Mesenteric fat pad (tissue), 1 donor: ENCODE data around the gene TEPSIN. TPM values are rescaled to one million over a fixed set of nuclear protein-coding genes. Genes with fewer than 3 reads are reported as not detected.
A peak's percentile ranks its signal among the peaks of the same experiment; 100 is the strongest.

ENCODE experiments used
- DNase-seq: peaks from one replicate; pipeline ENCODE4 v3.0.0-alpha.2; 2020; ENCODE audit warnings: low spot score
- long read RNA-seq: library from polyadenylated mRNA; unstranded; transcript quantifications from one replicate; pipeline ENCODE4 v2.0.0, GENCODE V29; 2020
- total RNA-seq: library from RNA; stranded (reverse); fragmentation: NEBNext Ultra II Directional; extraction: Animal tissue kit (Norgen Biotek cat#: 25700); gene quantifications from one replicate; pipeline ENCODE4 v1.2.1, GENCODE V29; 2021
- donor health status: DM: yes; HTN: yes; CAD: no.

The TEPSIN gene, protein sequence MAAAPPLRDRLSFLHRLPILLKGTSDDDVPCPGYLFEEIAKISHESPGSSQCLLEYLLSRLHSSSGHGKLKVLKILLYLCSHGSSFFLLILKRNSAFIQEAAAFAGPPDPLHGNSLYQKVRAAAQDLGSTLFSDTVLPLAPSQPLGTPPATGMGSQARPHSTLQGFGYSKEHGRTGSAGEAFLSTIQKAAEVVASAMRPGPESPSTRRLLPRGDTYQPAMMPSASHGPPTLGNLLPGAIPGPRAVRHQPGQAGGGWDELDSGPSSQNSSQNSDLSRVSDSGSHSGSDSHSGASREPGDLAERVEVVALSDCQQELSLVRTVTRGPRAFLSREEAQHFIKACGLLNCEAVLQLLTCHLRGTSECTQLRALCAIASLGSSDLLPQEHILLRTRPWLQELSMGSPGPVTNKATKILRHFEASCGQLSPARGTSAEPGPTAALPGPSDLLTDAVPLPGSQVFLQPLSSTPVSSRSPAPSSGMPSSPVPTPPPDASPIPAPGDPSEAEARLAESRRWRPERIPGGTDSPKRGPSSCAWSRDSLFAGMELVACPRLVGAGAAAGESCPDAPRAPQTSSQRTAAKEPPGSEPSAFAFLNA
- 23.1 TPM for total RNA-seq
- long read RNA-seq, partial matches to known transcripts, result 2 of 4 reads
- long read RNA-seq, other reads (novel, unspliced or antisense), result 1 of 4 reads

DNA sequence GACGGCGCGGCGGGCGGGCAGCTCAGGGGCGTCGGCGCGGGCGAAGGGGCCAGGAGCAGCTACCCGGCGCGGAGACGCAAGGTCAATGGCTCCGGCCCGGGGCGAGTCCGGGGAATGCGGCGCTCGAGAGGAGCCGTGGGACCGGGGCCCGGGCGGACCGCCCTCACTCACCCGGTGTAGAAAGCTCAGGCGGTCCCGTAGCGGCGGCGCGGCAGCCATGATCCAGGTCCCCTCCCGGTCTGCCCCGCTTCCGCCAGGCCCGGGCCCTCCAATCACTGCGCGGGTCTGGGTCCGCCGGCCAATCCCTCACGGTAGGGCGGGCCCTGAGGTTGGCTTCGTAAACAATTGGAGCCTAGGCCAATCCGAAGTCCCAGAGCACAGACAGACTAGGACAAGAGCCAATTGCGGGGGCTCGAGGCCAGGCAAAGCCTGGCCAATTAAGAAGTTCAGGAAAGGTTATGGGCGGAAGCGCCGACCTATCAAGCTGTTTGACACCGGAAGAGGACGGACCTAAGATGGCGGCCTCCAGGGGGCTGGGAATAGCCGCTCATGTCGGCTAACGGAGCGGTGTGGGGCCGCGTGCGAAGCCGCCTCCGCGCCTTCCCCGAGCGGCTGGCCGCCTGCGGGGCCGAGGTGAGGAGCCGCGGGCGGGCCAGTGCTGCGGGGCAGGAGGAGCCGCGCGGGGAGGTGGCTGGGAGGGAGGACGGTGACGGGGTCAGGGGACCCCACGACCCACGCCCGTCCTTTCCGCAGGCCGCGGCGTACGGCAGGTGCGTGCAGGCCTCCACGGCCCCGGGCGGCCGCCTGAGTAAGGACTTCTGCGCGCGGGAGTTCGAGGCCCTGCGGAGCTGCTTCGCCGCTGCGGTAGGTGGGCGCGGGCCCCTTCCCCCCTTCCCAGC lies at the start of gene TEPSIN, which contains the start of gene NDUFAF8:
TEPSIN (minus strand) TSS at position 241 of the 899 bp plus-strand sequence; CDS start at position 219, 22 bp downstream.
NDUFAF8 (plus strand) TSS at position 504 of the 899 bp plus-strand sequence; CDS start at position 550, 46 bp downstream.
- DNase-seq, result peak; percentile 98

DNA sequence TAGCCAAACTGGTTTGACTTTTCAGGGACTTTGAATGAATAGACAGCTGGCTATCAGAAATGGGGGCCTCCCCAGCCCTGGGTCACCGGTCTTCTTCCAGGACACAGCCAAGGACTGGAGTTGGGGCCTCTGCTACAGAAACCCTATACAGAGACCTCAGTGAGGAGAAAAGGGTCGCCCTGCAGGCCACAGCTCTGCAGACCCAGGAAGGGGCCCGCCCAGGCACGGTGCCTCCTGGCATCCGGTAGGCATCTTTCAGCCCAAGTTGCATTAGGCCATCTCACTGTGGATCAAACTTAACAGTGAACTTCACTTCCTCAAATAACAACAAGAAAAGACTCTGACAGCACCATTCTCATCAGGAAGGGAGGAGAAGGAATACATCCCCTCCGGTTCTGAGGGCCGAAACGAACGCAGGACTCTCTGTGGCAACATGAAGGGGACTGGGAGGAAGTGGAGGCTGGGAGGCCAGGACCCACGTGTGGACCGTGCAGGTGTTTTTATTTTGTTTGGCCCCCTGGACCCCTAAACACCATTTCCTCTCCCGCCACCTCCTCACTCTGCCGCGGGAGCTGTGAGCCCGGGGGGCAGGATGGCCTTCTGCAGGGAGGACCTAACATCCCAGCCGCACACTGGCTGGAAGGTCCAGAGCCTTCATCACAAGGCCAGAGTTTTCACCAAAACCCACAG lies 49.0 kb upstream of the TEPSIN start:
- no peak for DNase-seq

DNA sequence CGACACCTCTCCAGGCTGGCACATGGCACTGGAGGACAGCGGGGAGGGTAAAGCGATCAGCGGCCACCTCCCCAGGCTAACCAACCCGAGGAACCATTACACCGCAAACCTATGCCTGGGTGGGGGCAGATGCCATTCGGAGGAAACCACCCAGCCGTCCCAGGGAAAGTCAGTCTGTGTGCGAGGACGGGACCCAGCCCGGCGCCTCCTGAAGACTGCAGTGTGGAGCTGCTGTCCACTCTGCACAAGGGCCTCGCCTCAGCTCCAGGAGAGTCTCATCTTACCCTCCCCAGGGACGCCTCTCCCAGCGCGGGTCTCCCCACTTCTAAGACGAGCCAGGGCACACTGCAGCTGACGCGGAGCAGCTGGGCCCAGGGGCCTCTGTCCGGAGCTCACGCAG lies 48.3 kb upstream of the TEPSIN start:
- DNase-seq, result no peak

DNA sequence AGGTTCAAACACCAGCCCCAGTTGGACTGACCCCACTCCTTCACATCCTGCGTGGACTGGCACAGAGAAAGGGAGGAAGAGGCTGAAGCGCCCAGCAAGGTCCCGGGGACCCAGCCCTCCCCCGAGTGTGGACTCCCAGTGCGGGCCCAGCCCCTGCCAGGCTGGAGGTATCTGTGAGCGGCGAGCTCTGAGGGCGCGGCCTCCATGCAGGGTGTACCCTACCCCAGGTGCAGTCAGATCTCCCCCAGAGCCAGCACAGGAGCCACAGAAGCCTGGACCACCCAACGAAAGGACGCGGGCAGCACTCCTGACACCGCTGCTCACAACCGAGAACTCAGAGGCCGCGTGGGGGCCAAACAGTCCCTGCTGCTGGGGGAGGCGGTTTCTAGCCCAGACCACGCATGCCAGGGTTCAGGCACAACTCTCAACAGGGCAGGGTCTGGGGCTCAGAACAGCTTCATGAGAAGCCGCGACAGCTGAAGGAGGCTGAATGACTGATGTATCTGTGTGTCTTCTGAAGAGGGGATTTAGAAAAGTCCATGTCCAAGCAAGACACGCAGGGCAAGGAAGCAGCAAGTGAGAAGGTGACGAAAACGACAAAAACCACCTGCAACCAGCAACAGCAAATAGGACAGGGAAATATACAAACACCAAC lies 47.8 kb upstream of the TEPSIN start:
- DNase-seq, result no peak

DNA sequence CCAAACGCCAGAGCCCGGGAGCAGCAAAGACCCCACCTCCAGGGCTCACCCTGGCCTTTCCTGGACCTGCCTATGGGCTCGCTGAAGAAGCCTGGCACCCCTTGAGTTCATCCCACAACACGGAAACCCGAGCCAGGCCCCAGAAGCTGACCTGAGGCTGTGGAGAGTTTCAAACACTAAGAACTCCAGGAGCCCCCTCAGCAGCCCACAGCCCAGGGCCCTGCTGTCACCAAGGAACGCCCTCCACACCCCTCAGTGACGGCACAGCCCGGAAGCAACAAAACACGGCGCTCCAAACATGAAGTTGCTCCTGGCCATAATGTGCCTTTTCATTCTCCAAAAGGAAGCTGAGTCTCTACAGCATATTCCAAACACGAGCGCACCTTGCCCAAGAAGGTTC lies 47.0 kb upstream of the TEPSIN start:
- no peak for DNase-seq

DNA sequence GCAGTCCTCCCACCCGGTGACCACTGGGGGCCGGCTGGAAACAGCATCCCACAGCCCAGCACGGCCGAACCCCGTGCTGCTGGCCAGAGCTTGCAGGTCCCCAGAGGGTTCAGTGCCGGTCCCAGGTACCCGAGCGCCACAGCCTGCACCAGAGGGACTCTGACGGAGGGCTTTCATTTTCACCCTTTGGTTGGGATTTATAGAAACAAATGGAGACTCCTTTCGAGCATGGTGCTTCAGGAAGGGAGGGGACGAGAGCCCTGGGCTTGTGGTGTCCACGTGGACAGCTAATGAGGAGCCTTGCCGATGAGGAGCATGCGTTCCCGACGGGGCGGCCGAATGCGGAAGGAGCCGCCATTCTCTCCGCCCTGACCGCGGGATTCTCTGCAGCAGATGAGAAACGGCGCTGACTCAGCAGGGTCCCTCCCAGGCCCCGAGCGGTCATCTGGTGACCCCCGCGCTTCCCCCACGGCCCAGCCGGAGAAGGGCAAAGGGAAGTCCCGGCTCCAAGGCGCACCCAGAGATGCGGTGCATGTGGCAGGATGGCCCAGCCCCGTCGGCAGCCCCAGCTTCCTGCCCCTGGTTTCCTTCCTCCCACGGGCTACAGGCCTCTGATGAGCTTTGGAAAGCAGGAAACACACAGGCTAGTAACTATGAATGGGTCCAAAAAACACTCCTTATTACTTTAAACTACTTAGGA lies 46.5 kb upstream of the TEPSIN start:
- DNase-seq, result no peak

DNA sequence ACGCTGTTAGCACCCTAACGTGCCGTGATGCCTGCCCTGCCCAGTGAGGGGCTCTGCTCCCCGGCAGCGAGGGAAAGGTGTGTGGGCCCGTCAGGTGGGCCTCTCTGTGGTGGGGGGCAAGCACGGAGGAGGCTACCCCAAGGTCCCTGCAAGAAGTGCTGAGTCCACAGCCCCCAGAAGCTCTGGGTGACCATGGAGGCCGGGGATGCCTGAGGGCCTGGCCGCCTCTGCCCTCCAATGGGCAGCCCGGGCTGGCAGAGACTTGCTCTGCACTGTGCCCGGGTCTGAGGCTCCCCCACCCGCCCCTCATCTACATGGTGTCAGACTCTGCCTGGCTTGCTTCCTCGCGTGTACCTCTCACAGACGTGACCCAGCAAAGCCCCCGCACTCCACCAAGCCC lies 44.0 kb upstream of the TEPSIN start:
- DNase-seq, result no peak

DNA sequence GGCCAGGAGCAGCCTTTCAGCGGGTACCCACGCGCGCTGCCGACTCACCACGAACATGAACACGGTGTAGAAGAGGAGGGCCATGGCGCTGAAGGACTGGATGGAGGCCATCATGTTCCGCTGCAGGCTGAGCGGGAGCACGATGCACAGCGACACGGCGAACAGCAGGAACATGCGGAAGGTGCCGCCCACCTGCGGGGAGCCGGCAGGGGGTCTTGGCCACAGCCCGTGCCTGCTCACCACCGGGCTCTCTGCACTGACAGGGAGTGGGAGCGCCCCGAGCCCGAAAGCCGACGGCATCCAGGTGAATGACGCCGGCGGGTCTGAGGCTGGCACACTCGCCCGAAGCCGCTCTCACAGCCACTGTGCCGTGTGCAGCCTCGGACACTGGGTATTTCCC lies 43.3 kb upstream of the TEPSIN start:
- no peak for DNase-seq

DNA sequence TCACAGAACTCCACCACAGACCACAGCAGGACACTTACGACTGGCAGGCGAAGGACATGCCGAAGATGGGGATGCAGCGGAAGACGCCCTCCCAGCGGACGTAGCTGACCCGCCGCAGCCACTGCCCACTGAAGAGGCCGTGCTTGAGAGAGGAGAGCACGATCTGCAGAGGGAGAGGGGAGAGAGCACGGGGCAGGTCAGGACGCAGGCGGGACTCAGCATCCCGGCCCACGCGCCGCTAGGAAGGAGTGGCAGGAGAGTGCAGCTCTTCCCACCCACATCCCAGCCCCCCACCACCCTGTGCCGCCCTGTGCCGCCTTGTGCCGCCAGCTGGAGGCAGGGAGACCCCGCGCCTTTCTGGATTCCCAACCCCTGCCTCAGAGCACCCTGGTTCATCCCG lies 41.7 kb upstream of the TEPSIN start:
- DNase-seq, result no peak

DNA sequence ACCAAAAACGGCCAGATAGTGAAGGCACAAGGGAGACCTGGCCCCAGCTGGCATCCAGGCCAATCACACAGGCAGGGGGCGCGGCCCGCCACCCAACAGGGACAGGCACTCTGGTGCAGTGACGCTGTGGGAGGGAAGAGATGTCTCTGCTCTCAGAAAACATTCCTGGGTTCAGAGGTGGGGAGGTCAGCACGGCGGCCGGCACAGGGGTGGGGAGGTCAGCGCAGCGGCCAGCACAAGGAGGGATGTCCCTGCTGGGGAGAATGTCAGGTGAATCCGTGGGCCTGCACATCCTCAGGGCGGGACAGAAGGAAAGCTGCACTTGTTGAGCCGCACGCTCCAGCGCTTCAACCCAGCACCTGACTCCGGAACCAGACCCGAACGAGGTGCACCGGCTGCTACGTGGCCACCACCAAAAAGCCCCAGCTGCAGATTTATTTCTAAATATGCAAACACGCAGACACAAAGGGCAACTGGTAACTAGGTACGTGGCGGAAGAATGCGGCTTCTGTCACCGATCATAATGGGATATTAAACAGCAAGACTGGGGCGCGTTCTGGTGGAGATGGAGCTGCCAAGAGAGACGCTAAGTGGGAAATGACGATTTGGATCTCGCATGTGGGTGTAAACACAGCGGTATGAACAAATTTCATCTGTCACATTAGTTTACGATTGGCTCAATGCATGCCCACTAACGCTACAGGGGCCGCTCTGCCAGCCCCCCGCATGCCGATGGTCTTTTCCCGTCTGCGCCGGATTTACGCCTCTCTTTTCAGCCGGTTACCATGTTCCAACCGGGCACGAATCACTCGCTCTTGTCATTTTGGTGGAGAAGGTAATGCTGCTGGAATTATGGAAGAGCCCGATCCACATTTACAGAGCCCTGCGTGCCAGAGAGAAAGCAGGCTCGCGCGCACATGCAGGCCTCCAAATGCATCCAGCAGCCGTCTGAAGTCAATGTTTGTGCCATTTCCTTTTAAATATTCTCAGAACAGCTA lies 40.7 kb upstream of the TEPSIN start:
- DNase-seq, result no peak

DNA sequence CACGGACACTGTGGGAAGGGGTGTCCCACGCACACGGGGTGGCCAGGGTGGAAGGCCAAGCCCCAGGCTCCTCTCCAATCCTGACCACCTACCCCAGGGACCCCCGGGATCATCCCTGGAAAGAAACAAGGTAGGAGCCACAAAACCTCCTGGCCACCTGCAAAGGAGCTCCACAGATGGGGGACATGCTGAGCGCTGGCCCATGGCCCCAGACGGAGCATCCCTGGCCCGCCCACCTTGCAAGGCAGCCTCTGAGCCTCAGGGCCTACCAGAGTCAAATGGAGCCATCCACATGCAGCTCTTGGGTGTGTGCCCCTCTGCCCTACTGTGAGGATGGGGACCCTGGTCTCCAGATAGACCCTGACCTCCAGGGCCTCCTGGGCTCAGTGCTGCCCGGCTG lies 40.0 kb upstream of the TEPSIN start:
- no peak for DNase-seq

DNA sequence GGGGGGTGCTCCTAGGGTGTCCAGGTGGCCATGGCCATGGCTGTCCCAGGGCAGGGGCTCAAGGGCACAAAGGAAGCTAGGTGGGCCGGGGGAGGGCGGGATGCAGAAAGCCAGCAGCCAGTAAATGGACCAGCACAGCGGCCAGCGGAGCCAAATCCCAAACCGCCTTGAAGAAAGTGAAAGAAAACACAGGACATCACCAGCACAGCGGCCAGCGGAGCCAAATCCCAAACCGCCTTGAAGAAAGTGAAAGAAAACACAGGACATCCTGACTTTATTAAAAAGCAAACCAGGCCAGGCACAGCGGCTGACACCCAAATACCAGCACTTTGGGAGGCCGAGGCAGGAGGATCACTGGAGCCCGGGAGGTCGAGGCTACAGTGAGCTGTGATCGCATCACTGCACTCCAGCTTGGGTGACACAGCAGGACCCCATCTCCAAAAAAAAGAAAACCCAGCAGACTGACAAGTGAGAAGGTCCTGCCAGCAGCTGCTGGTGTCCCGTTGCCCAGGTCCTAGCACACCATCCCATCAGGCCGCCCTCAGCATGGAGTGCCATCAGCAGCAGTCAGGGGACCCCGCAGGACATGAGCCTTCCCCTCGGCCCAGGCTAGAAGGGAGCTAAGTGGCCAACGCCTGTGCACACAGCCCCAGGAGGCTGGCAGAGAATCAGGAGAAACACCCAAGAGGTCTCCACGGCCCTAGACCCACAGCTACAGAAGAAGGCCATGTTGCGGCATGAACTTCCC lies 39.3 kb upstream of the TEPSIN start:
- no peak for DNase-seq

DNA sequence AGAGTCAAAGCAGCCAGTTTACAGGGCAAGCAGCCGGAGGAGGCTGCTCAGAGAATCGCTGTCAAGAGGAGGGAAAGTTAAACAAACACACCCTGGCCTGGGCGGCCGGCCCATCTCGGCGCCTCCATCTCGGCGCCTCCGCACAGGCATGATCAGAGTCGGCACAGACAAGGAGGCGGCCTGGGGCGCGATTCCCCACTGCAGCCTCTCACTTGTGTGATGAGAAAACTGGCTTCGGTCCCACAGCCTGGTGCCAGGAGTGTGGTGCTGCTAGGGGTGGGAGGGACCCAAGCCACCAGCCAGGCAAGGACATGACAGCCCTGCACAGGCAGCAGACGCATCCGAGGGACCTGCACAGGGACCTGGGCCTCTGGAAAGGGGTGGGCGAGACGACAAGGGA lies 38.6 kb upstream of the TEPSIN start:
- DNase-seq, result no peak

DNA sequence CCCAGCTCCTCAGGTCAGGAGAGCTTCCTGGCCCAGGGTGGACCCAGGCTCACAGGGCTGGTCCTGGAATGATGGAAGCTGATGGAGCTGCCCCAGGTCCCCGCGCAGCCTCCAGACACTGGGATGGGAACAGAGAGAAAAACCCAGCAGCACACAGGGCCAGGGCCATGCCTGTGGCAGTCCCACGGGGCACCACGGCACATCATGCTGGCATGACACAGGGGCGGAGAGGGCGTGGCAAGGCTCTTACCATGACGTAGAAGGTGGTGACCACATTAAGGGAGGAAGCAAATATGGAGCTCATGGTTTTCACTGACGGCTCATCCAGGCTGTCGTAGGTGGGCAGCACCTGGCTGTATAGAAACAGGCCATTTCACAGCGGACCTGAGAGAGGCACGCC lies 37.9 kb upstream of the TEPSIN start:
- DNase-seq, result no peak

DNA sequence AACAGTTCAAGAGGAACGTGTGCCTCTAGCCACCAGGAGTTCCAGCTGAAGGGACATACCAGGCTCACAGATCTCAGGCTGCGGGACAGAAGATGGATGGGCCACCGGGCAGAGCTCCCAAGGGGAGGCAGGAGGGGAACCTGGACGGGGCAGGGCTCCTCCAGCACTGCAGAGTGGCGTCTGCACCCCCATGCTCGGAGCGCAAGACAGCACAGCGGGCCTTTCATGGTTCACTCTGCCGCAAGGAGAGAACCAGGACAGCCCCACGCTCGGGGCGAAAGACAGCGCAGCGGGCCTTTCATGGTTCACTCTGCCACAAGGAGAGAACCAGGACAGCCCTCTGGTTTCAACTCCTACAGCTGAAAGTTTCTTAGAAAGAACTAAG lies 35.6 kb upstream of the TEPSIN start:
- no peak for DNase-seq

DNA sequence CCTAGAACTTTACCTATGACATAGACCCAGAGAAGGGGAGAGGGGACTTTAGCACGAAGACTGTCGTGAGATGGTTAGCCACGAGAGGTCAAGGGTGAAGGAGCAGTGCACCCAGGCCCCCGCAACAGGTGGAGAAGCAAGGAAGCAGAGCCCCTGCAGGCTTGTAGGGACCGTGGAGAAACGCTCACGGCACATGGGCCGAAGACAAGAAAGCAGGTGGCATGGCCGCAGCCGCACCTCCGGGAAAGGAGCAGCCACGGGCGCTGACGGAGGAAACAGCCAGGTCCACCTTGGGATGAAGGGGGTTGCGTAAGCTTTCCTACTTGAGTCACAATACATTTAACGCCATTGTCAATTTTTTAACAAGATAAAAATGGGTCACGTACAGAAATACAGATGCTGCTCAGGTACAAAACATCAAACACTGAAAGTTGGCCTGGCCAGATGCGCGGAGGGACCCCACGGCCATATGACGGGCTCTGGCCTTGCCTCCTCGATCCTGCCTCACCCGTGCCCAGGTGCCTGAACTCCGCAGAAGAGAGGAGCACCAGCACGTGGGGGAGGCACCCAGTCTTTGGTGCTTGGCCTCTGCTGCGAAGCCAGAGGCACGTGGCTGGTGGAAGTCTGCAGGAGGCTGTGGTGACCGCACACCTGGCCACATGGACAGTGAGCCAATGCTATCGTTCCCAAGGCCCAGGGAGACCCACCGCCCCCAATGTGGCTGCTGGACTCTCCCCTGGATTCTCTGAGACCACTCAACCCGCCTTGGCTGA lies 35.0 kb upstream of the TEPSIN start:
- no peak for DNase-seq

DNA sequence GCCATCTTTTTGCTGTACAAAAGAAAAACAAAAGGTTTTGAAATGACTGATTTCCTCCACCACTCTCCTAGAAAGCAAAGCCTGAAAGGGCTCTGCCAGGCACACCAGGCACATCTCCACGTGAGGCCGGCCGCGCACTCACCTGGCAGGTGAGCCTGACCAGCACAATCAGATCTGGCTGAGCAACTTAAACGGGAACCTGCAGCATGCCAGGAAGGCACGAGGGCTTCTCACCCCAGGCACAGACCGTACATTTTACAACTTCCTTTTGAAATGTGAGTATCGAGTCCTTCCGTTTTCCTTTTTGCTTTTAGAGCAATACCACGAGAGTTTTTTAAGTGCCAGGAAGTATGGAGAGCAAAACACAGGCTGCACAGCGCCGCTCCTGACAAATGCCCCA lies 33.8 kb upstream of the TEPSIN start:
- DNase-seq, result no peak
